GM18867 (cell line): Measurements from ENCODE around the gene SYP.
"Not testable (repeated sequence)": the region's sequence is repeated elsewhere in the genome, so short reads cannot be mapped to it uniquely, and the experiment has no call there.

ENCODE experiments used
- ATAC-seq: cut with Tn5 transposase; IDR thresholded peaks from one replicate; pipeline ENCODE4 v1.9.1; 2021; ENCODE audit warnings: mild to moderate bottlenecking, moderate library complexity; ENCODE audit not compliant: unreplicated experiment

SYP gene

DNA sequence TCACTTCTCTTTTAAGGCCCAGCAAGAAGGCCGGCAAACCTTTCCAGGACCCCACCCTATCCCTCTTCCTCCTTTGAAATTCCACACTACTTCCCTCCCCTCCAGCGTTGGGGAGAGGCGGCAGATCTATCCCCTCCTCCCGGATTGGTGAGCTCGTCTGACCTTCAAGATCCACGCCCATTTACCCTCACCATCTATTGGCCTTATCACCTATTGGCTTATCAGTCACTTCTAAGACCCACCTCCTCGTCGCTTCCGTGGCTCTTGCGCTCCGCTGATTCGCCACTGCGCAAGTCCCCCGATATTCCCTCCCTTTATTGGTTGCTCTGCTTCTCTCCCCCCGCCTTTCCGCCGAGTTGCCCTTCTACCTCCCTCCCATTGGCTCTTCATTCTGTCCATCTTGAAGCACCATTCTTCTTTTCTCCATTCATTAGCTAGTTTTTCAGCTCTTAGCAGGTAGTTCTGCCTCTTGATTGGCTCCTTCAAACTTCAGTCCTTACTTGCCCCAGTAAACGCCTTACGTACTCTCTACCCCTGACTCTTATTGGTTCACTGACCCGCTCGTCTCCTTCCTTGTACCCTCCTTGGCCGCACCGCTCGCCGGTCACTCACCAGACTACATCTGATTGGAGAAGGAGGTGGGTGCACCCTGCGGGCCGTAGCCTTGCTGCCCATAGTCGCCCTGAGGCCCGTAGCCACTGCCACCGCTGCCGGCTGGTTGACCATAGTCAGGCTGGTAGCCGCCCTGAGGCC lies 9.0 kb downstream of the SYP start:
- ATAC-seq: peak; percentile 88

DNA sequence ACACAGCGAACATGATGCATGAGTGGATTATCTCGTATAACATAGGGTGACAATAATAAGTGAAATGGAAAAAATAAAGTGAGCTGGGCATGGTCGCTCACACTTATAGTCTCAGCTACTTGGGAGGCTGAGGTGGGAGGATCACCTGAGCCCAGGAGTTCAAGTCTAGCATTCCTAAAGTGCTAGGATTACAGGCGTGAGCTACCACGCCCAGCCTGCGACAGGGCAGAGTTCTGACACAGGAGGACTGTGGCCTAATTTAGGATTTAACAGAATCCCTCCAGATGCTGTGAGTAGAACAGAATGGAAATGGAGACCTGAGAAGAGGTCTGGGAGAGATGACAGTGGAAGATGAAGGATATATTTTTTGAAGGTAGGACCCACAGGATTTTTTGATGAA lies 10.4 kb downstream of the SYP start:
- no peak for ATAC-seq

- ATAC-seq: no peak
Observed at GRCh38 chrX:49188468-49189076, 11.4 kb downstream of the SYP start.

DNA sequence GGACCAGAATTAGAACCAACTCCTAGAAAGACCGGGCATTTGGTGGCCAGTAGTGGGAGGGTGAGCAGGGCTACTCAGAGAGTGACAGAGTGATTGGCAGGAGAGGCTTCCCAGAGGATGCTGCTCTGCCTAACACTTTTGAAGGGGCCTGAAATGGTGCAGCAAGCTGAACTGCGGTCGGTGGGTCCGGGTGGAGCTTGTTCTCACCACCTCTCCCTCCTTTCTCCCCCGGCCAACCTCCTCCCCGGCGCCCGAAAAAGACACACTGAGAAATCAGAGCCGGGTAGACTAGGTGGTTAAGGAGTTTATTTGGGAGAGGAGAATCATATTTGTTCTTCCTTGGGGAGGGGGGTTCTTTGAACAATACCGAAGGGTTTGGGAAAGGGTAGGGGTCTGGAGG lies 12.5 kb downstream of the SYP start:
- no peak for ATAC-seq

DNA sequence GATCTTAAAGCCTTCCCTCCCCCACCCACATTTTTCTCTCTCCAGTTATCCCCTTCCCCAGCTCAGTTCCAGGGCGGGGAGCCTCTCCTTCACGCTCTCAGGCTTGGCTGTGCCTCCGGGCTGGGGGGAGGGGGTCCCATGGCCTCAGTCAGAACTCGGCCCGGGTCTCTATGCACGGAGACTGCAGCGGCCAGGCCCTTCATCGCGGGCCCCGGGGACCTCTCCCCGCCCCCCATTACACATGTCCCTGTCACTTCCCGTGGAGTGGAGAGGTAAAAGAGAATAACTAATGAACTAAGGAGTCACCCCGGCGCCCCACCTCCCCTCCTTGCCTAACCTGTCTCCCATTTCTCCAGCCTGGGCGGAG lies 13.0 kb downstream of the SYP start:
- no peak for ATAC-seq

DNA sequence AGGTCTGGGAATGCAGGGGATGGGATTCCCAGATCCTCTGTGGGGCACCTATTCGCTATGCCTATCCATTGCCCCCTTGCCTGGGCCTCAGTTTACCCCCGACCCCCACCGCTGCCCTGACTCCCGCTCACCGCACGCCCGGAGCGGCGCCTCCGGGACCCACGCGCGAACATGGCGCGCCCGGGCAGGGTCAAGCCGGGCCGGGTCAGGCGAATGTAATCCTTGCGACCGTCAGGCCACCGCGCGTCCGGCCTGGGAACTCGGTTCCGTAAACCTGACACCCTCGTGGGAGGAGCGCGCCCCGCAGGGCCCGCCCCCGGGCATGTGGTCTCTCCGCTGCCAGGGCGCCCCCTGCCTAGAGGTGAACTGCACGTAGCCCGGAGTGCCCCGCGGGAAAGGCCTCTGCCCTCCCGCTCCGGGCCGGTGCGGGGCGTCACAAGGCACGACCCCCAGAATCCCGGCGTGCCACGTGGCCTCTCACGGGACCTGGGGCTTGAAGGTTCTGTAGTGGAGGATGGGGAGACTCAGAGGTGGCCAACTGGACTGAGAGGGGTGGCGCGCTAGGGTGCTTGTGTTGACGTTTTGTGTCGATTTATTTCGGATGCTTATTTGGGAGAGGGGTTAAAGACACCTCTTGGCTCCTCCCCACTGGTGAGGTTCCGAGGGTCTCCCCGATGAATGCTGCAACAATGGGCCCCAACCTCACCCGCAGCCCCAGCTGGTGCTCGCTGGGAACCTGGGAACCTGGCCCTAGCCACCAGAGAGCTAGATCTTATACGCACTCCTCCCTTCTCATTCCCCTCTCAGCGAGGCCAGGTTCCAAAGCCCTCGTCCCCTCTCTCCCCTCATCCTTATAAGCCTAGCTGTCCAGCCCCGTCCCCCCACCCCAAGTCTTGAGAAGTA lies 13.6 kb downstream of the SYP start, which contains the start of gene PRICKLE3:
Gene PRICKLE3 (minus strand): TSS at position 249 of the 903 bp plus-strand sequence. CDS start 76 bp downstream, at position 173.
- peak; percentile 33 for ATAC-seq

DNA sequence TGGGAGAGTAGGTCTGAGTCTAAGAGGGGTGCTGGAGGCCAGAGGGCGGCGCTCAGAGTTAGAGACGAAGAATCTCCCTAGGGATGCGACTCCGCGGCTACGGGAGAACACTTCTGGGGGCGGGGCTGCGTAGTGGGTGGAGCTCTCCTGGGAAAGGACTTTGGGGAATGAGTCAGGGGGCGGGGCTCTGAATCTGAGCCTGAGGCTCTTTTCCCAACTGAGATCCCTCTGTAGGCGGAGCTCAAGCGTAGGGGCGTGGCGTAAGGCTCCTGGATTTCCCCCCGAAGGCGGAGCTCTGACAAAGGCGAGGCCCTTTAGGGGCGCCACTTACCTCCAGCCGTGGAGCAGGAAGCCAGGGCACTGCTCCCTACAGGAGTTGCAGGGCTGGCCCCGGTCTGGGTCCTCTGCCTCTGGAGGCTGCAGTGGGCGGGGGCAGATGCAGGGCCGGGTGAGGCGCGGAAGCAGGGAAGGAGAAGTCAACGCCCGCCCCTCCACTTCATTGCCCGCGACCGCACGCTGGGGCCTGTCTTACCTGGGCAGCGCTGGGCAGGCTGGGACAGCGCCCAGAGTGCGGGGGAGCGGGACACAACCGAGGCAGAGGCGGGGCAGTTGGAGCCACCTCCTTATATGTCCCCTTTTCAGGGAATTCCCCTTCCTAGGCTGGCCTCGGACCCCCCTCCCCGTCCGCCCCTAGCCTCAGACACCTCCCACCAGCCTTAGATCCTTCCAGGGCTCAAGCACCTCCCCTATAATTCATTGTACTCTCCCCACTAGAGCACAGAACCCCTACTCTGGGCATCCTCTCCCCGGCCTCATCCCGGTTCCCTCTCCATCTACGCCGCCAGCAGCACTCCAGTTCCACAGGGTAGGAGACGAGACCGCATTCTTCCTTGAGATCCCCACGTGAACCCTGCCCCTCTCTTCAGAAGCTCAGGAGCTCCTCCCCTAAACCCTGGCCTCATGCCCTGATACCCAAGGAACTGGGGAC lies 15.4 kb downstream of the SYP start:
- peak; percentile 44 for ATAC-seq

GRCh38 chrX:49183701-49184281 lies 16.2 kb downstream of the SYP start:
- ATAC-seq: no peak

DNA sequence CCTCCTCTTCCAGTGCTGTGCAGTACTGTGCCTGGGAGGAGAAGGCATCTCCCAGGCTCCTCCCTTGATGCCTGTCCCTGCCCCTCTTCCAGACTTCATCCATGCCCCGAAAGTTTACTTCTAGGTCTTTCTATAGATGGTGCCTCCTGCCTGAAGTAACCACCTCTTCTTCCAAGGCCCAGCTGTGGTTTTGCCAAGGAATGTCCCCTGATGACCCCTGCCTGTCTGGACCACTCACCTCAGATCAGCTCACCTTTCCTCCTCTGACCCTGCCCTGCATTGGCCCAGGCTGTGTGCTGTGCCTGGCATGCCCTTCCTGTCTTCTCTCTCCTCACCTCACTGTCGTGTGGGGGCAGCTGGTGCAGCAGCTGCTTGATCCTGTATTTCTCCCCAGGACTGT lies 20.6 kb downstream of the SYP start:
- no peak for ATAC-seq

DNA sequence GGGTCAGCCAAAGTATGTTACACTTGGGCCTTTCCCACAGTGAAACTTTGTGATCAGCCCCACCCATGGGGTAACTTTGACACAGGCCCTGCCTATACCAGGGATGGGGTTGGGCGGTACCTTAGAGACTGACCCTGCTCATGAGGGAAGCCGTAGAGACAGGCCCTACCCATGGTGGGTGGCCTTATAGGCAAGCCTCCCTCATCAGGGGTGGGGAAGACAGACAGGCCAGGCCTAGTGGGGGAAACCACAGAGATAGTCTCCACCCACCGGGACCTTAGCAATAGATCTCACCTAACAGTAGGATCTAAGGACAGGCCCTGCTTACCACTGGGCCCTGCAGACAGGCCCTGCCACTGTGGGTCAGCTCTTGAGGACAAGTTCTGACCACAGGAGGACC lies 21.5 kb downstream of the SYP start:
- ATAC-seq: no peak

DNA sequence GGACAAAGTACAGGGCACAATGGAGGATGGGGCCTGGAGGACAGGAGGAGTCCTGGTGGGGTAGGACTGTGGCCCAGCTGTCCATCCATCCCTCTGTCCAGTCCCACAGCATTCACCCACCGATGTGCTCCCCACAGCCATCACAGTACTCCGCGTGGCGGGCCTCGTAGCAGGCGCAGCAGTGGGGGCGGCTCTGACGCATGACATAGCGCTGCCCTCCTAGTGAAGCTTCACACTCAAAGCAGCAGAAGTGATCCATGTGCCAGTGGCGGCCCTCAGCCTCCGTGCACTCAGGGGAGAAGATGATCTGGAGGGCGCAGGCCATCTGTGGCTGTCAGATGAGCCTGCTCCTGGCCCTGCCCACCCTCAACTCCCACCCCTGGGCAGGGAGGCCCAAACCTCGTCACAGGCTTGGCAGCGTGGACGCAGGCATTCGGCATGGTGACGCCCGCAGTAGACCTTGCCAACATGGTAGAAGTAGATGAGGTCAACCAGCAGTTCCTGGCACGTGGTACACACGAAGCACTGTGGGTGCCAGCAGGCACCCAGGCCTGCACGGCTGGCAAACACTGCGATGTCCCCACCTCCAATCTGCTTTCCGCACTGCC lies 22.0 kb downstream of the SYP start:
- ATAC-seq: no peak

DNA sequence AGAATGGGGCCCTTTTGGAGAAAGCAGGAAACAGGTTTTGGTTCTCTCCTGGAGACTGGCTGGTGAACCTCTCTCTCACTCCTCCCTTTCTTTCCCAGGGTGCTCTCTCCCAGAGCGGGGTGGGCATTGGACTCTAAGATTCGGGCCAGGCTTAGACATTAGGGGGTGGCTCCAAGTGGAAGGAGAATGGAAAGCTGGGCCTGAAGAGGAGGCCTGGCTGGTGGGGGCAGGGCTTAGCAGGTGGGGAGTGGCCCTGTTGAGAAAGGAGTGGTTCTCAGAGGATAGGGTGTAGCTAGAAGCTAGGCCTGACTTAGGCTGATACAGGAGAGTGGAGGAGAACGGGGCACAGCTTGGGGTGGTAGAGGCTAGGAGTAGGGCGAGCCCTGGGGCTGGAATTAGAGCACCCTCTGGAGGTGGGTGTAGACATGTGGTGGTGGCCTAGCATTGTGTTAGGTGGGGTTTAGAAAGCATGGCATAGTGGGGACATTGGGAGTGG lies 22.6 kb downstream of the SYP start:
- no peak for ATAC-seq

DNA sequence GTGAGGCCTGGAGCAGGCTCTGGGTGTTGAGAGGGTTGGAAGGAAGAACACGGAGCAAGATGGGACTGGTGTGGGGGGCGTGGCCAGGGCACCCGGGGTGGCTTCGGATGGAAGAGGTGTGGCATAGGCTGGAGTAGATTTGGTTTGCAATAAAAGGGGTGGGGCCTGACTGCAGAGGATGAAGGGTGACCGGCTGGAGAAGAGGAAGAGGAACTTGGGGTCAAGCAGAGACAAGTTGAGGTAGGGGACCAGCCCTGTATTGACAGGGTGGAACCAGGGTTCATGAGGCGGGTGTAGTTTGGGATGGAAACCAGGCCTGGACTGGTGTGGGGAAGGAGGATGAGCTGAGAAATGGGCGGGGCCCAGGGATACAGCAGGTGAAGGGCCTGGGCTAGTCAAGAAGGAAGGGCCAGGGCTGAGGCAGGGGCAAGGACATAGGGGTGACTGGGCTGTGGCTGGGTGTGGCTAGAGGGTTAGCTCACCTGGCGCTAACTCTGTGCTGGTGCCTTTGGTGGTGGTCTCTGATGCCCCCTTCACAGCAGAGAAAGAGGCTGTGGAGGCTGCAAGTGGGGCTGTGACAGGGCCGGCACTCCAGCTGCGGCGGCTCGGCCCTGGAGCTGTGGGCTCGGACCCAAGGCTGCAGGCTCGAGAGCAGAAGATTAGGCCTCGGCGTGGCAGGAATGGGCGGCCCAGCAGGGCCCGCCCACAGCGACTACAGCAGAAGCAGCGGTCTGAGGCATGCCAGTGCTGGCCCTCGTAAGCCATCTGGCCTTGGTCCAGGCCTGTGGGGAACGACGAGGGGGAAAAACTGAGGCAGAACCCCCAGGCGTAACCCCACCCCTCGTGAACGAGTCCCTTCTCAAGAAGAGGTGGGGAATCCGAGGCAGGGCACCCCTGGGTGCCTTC lies 23.3 kb downstream of the SYP start:
- ATAC-seq: no peak

DNA sequence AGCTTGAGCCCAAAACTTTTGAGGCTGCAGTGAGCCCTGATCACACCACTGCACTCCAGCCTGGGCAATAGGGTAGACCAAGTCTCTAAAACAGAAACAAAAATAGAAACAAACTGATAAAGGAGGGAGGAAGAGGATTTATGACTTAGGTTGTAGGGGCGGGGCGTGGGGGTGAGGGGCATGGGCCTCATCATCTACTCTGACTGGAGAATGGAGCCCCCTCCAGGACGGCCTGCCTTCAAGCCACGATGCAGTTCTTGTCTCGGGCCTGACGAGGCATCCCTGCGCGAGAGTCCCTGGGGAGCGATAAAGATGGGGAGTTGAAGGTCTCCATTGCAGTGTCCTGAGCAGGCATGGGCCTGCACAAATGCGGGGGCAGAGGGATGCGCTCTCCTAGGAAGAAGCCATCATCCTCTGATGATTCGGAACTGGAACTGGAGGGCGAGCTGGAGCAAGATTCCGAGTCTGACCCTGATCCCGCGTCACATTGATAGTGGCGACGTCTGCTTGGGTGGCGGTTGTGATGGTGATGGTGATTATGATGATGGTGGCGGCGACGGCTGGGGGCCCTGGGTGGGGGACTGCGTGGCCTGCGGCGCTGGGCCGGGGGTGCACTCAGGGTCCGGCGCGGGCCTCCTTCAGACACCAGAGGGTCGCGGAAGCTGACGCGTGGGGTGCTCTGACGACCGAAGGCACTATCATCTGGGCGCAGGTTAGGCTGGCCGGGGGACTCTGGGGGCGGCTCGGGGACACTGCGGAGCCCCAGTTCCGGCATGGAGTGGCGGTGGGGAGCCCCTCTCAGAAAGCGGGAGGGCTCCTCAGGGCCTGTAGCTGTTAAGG lies 24.3 kb downstream of the SYP start:
- ATAC-seq: no peak

GRCh38 chrX:49174723-49175122 lies 25.3 kb downstream of the SYP start:
- no peak for ATAC-seq

DNA sequence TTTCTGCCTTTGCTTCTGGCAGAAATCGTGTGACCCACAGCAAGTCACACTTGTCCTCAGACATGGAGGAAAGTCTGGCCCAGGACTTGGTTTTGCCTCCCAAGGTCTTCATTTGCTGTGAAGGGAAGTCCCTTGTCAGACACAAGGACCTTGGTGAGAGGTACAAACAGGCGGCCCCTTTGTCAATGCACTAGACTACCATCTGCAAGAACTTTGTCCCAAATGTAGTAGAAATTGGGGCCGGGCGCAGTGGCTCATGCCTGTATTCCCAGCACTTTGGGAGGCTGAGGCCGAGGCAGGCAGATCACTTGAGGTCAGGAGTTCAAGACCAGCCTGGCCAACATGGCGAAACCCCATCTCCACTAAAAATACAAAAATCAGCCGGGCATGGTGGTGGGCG lies 26.4 kb downstream of the SYP start:
- ATAC-seq: not testable (repeated sequence)

- ATAC-seq: peak; percentile 71
Observed at GRCh38 chrX:49172280-49172780, 27.7 kb downstream of the SYP start.
